ENCODE measurements around the gene BLNK.

The BLNK gene

GRCh38 chr10:96270571-96270970, 798 bp downstream of the BLNK start:
- TF ChIP-seq CTCF (IDR thresholded peaks at IDR 0.05; ENCODE audit: control insufficient read depth, insufficient read depth, low read depth, low read length, missing control alignments): no peak
- H3K4me3 ChIP-seq (ENCODE audit: control insufficient read depth, low read depth, low read length): no peak overlapping the region
- DNase-seq (ENCODE audit: low read depth): no peak

GRCh38 chr10:96269438-96270300, 1.7 kb downstream of the BLNK start:
- no peak overlapping the region for H3K4me3 ChIP-seq (ENCODE audit: control insufficient read depth, low read depth, low read length)
- no peak for DNase-seq (ENCODE audit: low read depth)
- no peak for TF ChIP-seq CTCF (IDR thresholded peaks at IDR 0.05; ENCODE audit: control insufficient read depth, insufficient read depth, low read depth, low read length, missing control alignments)

- no peak overlapping the region for H3K4me3 ChIP-seq (ENCODE audit: control insufficient read depth, low read depth, low read length)
- TF ChIP-seq CTCF (IDR thresholded peaks at IDR 0.05; ENCODE audit: control insufficient read depth, insufficient read depth, low read depth, low read length, missing control alignments): no peak
- no peak for DNase-seq (ENCODE audit: low read depth)
Measured at GRCh38 chr10:96268341-96268909, 2.9 kb downstream of the BLNK start.

- no peak for DNase-seq (ENCODE audit: low read depth)
- no peak overlapping the region for H3K4me3 ChIP-seq (ENCODE audit: control insufficient read depth, low read depth, low read length)
- no peak for TF ChIP-seq CTCF (IDR thresholded peaks at IDR 0.05; ENCODE audit: control insufficient read depth, insufficient read depth, low read depth, low read length, missing control alignments)
Measured at GRCh38 chr10:96267234-96267705, 4.1 kb downstream of the BLNK start.

GRCh38 chr10:96266118-96266770, 5.1 kb downstream of the BLNK start:
- H3K4me3 ChIP-seq (ENCODE audit: control insufficient read depth, low read depth, low read length): no peak overlapping the region
- TF ChIP-seq CTCF (IDR thresholded peaks at IDR 0.05; ENCODE audit: control insufficient read depth, insufficient read depth, low read depth, low read length, missing control alignments): no peak
- no peak for DNase-seq (ENCODE audit: low read depth)

GRCh38 chr10:96264938-96265337, 6.4 kb downstream of the BLNK start:
- H3K4me3 ChIP-seq (ENCODE audit: control insufficient read depth, low read depth, low read length): no peak overlapping the region
- DNase-seq (ENCODE audit: low read depth): no peak
- TF ChIP-seq CTCF (IDR thresholded peaks at IDR 0.05; ENCODE audit: control insufficient read depth, insufficient read depth, low read depth, low read length, missing control alignments): no peak

All from AG09309 (cell line).